Measurements from ENCODE around the gene GPRC5A.

- TF ChIP-seq POLR2A (IDR thresholded peaks at IDR 0.05) = no peak
- TF ChIP-seq, protein P1, sequence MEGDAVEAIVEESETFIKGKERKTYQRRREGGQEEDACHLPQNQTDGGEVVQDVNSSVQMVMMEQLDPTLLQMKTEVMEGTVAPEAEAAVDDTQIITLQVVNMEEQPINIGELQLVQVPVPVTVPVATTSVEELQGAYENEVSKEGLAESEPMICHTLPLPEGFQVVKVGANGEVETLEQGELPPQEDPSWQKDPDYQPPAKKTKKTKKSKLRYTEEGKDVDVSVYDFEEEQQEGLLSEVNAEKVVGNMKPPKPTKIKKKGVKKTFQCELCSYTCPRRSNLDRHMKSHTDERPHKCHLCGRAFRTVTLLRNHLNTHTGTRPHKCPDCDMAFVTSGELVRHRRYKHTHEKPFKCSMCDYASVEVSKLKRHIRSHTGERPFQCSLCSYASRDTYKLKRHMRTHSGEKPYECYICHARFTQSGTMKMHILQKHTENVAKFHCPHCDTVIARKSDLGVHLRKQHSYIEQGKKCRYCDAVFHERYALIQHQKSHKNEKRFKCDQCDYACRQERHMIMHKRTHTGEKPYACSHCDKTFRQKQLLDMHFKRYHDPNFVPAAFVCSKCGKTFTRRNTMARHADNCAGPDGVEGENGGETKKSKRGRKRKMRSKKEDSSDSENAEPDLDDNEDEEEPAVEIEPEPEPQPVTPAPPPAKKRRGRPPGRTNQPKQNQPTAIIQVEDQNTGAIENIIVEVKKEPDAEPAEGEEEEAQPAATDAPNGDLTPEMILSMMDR (IDR thresholded peaks at IDR 0.05) = no peak
- TF ChIP-seq POLR2AphosphoS5 (IDR thresholded peaks at IDR 0.05) = no peak
- TF ChIP-seq EP300 (IDR thresholded peaks at IDR 0.05) = no peak
Observed at GRCh38 chr12:12952036-12952435, 60.7 kb downstream of the GPRC5A start, which contains the start of gene GPRC5D.
